Hematopoietic multipotent progenitor cell treated with erythropoietin and hydrocortisone succinate and interleukin-3 and kit ligand, for 4 days (in vitro differentiated cells): Measurements from ENCODE around the gene OSBPL7.

Experiments
- DNase-seq: peaks from one replicate; pipeline ENCODE4 v3.0.0-alpha.2; 2015

Gene OSBPL7

GRCh38 chr17:47822785-47823184 lies 1.2 kb upstream of the OSBPL7 start:
- DNase-seq, result no peak

- DNase-seq, result no peak
Observed at GRCh38 chr17:47821031-47821423, 567 bp downstream of the OSBPL7 start.

GRCh38 chr17:47820033-47820789 lies 1.4 kb downstream of the OSBPL7 start:
- DNase-seq, result no peak

GRCh38 chr17:47819475-47819874 lies 2.1 kb downstream of the OSBPL7 start:
- DNase-seq, result no peak

GRCh38 chr17:47818002-47818695 lies 3.4 kb downstream of the OSBPL7 start:
- DNase-seq, result no peak

- DNase-seq, result no peak
Observed at GRCh38 chr17:47816947-47817346, 4.6 kb downstream of the OSBPL7 start.

- no peak for DNase-seq
Observed at GRCh38 chr17:47816111-47816735, 5.4 kb downstream of the OSBPL7 start.

GRCh38 chr17:47815106-47815918 lies 6.3 kb downstream of the OSBPL7 start:
- no peak for DNase-seq

GRCh38 chr17:47813512-47814031 lies 8.0 kb downstream of the OSBPL7 start:
- DNase-seq, result no peak

GRCh38 chr17:47813077-47813476 lies 8.5 kb downstream of the OSBPL7 start:
- no peak for DNase-seq

- no peak for DNase-seq
Observed at GRCh38 chr17:47812146-47812920, 9.3 kb downstream of the OSBPL7 start.

GRCh38 chr17:47811709-47812108 lies 9.9 kb downstream of the OSBPL7 start:
- DNase-seq, result no peak

- no peak for DNase-seq
Observed at GRCh38 chr17:47810901-47811635, 10.5 kb downstream of the OSBPL7 start.

GRCh38 chr17:47810200-47810821 lies 11.3 kb downstream of the OSBPL7 start:
- DNase-seq, result peak; percentile 45

- no peak for DNase-seq
Observed at GRCh38 chr17:47808830-47809480, 12.6 kb downstream of the OSBPL7 start.

- DNase-seq, result no peak
Observed at GRCh38 chr17:47808036-47808829, 13.4 kb downstream of the OSBPL7 start.

- no peak for DNase-seq
Observed at GRCh38 chr17:47807421-47807820, 14.2 kb downstream of the OSBPL7 start.

GRCh38 chr17:47806913-47807255 lies 14.7 kb downstream of the OSBPL7 start:
- no peak for DNase-seq
